ENCODE data around the gene ITSN1. TPM values are rescaled to one million over a fixed set of nuclear protein-coding genes. Genes with fewer than 3 reads are reported as not detected.
A peak's percentile ranks its signal among the peaks of the same experiment; 100 is the strongest.
"Not testable (repeated sequence)": the region's sequence is repeated elsewhere in the genome, so short reads cannot be mapped to it uniquely, and the experiment has no call there.

ITSN1 gene
- total RNA-seq, 1 donor from 2014 or later: 4.8 TPM

DNA sequence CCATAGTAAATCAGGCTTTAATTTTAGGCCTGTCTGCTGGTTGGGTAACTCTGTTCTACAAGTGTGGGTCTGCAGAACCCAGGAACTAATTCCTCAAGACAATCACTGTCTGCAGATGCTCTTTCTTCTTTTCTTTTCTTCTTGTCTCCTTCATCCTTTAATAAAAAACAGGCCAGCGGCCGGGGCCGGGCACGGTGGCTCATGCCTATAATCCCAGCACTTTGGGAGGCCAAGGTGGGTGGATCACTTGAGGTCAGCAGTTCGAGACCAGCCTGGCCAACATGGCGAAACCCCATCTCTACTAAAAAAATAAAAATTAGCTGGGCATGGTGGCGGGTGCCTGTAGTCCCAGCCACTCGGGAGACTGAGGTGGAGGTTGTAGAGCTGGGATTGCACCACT, 220.9 kb downstream of the ITSN1 start:
- H3K27me3 Mint-ChIP-seq; H3K36me3 Mint-ChIP-seq (ENCODE audit: low read depth); H3K4me1 Mint-ChIP-seq; intact Hi-C loops (cut with micrococcal nuclease); H3K4me3 Mint-ChIP-seq; H3K9me3 Mint-ChIP-seq; H3K27ac Mint-ChIP-seq; DNase-seq: not testable (repeated sequence)

DNA sequence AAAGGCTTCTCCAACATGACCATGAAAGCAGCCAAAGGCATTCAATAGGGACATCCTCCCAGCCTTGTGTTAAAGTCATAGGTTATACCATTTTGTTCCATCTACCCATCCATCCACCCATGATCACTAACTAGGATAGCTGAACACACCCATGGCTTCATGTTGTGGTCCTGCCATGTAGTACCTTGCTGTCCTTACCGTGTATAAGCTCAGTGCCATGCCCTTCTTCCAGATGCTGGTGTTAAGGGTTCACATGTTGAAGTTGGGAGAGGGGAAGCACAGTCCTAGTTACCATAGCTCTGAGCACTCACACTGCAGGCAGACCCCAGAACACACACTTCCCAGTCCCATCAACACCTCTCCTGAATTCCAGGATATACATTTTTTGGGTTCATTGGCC, 221.8 kb downstream of the ITSN1 start:
- Mint-ChIP-seq H3K36me3 (ENCODE audit: low read depth) (no peaks in the 10 kb centered on the region), H3K9me3 (no peaks in the 10 kb centered on the region), H3K27ac (no peak overlapping the region), H3K4me3 (no peak overlapping the region), H3K4me1 (no peaks in the 10 kb centered on the region), H3K27me3 (peaks cover 2% of the 10 kb centered on the region)
- intact Hi-C loops (cut with micrococcal nuclease): no loop called here
- DNase-seq: no peak

DNA sequence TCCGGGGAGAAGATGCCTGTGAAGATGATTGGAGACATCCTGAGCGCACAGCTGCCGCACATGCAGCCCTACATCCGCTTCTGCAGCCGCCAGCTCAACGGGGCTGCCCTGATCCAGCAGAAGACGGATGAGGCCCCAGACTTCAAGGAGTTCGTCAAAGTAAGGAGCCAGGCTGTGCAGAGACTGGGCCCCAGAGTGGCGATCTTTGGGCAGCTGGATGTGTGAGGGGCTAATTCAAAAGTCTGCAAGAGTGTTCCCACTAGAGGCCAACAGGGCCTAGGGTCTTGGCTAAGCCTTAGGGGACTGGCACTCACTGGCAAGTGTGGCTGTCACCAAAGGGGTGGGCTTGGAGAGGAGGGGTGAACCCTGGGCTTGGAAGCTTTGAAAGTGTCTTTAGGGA, 222.9 kb downstream of the ITSN1 start:
- no peaks in the 10 kb centered on the region for H3K36me3 Mint-ChIP-seq (ENCODE audit: low read depth)
- no peak for DNase-seq
- H3K4me3 Mint-ChIP-seq: no peak overlapping the region
- H3K27ac Mint-ChIP-seq: no peak overlapping the region
- H3K27me3 Mint-ChIP-seq: peaks cover 6% of the 10 kb centered on the region
- H3K4me1 Mint-ChIP-seq: no peaks in the 10 kb centered on the region
- intact Hi-C loops (cut with micrococcal nuclease): no loop called here
- no peaks in the 10 kb centered on the region for H3K9me3 Mint-ChIP-seq

DNA sequence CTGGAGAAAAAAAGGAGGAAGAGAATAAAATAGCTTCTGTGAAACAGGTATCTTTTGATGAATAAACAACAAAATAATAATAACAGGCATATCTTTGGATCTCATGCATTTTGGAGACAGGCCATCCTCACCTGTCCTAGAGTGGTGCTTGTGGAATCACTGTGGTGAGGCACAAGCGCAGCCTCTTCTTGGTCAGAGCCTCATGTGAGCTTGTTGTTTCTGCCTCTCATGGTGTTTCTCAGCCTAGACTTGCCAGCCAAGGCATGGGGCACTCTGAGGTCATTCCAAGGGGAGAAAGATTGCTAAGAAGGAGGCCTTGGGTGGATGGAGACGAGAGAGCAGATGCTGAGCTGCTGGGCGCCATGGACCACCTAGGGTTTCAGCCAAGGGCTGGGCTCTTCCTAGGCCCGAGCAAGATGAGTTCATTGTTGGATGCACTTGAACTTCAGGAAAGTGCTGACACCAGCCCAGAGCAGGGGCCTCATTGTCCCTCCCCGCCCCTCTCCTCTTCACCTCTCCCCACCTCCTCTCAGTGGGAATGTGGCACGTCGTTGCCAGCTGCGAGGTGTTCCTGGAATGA, 223.8 kb downstream of the ITSN1 start:
- Mint-ChIP-seq H3K27ac (no peak overlapping the region), H3K9me3 (no peaks in the 10 kb centered on the region), H3K4me1 (no peaks in the 10 kb centered on the region), H3K27me3 (peaks cover 8% of the 10 kb centered on the region), H3K4me3 (no peak overlapping the region), H3K36me3 (ENCODE audit: low read depth) (no peaks in the 10 kb centered on the region)
- intact Hi-C loops (cut with micrococcal nuclease): no loop called here
- no peak for DNase-seq

DNA sequence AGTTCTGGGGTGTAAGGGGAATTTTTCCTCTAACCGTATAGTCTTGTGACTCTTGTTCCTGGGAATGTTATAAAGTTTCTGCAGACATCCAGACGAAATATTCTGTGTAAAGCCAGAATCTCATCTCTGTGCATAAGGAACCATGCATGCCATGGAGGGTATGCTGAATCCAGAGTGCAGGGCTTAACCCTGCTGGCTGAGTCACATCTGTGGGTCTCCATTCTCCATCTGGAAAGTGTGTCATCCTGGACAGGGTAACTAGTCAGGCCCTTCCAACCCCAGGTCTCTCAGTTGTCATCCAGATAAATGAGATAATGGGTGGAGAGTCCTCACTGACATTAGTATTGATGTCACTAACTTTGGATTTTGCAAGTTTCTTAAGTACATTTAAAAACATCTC, 224.5 kb downstream of the ITSN1 start:
- Mint-ChIP-seq H3K9me3 (no peaks in the 10 kb centered on the region), H3K36me3 (ENCODE audit: low read depth) (no peaks in the 10 kb centered on the region), H3K4me3 (no peak overlapping the region), H3K27me3 (peaks cover 8% of the 10 kb centered on the region), H3K4me1 (no peaks in the 10 kb centered on the region), H3K27ac (no peak overlapping the region)
- intact Hi-C loops (cut with micrococcal nuclease): no loop called here
- no peak for DNase-seq

DNA sequence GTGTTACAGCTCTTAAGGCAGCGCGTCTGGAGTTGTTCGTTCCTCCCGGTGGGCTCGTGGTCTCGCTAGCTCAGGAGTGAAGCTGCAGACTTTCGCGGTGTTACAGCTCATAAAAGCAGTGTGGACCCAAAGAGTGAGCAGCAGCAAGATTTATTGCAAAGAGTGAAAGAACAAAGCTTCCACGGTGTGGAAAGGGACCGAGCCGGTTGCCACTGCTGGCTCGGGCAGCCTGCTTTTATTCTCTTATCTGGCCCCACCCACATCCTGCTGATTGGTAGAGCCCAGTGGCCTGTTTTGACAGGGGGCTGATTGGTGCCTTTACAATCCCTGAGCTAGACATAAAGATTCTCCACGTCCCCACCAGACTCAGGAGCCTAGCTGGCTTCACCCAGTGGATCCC, 225.6 kb downstream of the ITSN1 start:
- DNase-seq; H3K36me3 Mint-ChIP-seq (ENCODE audit: low read depth); intact Hi-C loops (cut with micrococcal nuclease); H3K27ac Mint-ChIP-seq; H3K9me3 Mint-ChIP-seq; H3K27me3 Mint-ChIP-seq; H3K4me1 Mint-ChIP-seq: not testable (repeated sequence)
- peak overlapping the region; percentile 22 for H3K4me3 Mint-ChIP-seq

DNA sequence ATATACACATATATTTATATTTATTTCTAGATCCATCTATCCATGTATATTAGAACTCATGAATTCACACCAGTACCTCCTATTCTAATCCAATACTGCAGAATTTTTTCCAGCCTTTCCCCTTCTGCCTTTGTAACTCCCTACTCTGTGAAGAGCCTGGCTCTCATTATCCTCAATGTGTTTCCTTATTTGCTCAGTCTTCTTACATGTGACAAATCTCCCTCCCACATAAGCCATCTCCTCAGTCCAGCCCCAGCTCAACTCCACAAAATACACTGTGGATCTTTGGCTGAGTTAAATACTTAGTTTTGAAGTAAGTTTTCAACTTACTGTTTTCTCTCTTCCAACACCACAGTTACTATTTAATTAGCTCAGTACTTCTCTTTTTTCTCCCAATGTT, 227.6 kb downstream of the ITSN1 start:
- DNase-seq: no peak
- intact Hi-C loops (cut with micrococcal nuclease): no loop called here
- no peaks in the 10 kb centered on the region for H3K36me3 Mint-ChIP-seq (ENCODE audit: low read depth)
- H3K27me3 Mint-ChIP-seq: peaks cover 8% of the 10 kb centered on the region
- H3K9me3 Mint-ChIP-seq: no peaks in the 10 kb centered on the region
- H3K4me3 Mint-ChIP-seq: no peak overlapping the region
- H3K27ac Mint-ChIP-seq: no peak overlapping the region
- no peaks in the 10 kb centered on the region for H3K4me1 Mint-ChIP-seq

DNA sequence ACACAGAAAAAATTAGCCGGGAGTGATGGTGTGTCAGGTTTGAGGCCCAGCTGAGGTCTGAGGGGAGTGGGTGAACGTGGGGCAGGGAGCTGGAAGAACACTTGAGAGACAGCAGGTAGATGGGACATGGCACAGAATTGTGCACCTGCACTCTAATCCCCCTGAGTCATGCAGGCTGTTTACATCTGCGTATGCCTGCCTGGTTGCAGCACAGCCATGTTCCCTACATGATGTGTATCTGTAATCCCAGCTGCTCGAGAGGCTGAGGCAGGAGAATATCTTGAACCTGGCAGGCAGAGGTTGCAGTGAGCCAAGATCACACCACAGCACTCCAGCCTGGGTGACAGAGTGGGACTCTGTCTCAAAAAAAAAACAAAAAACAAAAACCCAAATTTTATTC, 228.5 kb downstream of the ITSN1 start:
- Mint-ChIP-seq H3K27me3 (peaks cover 8% of the 10 kb centered on the region), H3K36me3 (ENCODE audit: low read depth) (no peaks in the 10 kb centered on the region)

DNA sequence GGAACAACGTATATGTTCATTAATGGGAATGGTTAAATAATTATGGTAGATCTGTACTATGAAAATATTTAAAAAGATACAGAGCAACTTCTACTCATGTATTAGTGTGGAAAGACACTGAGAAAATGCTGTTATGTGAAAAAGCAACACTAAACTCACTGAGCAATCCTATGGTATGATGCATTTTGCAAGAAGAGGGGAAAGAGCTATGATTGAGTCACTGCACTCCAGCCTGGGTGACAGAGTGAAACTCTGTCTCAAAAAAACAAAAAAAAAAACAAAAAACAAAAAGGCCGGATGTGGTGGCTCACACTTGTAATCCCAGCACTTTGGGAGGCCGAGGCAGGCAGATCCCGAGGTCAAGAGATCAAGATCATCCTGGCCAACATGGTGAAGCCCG, 228.9 kb downstream of the ITSN1 start:
- peaks cover 6% of the 10 kb centered on the region for H3K27me3 Mint-ChIP-seq
- H3K36me3 Mint-ChIP-seq (ENCODE audit: low read depth): no peaks in the 10 kb centered on the region
- intact Hi-C loops (cut with micrococcal nuclease): no loop called here
- no peaks in the 10 kb centered on the region for H3K4me1 Mint-ChIP-seq
- no peak overlapping the region for H3K4me3 Mint-ChIP-seq
- no peaks in the 10 kb centered on the region for H3K9me3 Mint-ChIP-seq
- no peak for DNase-seq
- no peak overlapping the region for H3K27ac Mint-ChIP-seq

More for the DNA sequence above, 228.5 kb downstream of the ITSN1 start:
- Mint-ChIP-seq H3K27ac (no peak overlapping the region), H3K4me3 (no peak overlapping the region), H3K4me1 (no peaks in the 10 kb centered on the region), H3K9me3 (no peaks in the 10 kb centered on the region)
- no peak for DNase-seq
- intact Hi-C loops (cut with micrococcal nuclease): no loop called here

DNA sequence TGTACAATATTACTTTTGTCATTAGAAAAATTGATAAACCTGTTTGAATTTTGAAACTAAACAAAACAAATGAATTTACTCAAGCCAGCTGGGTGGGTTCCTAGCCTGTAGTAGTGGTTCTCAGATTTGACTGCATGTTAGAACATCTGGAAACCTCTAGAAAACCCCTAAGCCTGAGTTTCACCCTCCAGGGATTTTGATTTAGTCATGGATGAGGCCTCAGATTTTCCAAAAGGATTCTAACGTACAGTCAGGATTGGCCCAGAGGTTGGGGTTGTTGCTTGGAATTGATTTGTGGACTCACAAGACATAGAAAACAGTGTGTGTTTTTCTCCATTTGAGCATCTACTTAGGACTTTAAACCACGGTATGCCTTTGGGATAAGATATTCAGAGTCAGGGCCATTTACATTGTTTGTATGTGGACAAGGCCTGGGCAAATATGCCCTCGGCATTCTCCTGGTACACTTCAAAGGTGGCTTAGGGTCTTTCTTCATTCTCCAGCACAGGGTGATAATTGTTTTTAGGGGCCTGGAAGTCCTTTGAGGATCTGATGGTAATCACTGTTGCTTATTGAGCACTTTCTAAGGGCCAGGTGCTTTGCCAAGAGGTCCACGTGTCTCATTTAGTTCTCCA, 230.7 kb downstream of the ITSN1 start:
- DNase-seq: no peak
- peaks cover 6% of the 10 kb centered on the region for H3K27me3 Mint-ChIP-seq
- H3K36me3 Mint-ChIP-seq (ENCODE audit: low read depth): no peaks in the 10 kb centered on the region
- H3K9me3 Mint-ChIP-seq: no peaks in the 10 kb centered on the region
- no peak overlapping the region for H3K27ac Mint-ChIP-seq
- no peaks in the 10 kb centered on the region for H3K4me1 Mint-ChIP-seq
- no peak overlapping the region for H3K4me3 Mint-ChIP-seq
- intact Hi-C loops (cut with micrococcal nuclease): no loop called here

DNA sequence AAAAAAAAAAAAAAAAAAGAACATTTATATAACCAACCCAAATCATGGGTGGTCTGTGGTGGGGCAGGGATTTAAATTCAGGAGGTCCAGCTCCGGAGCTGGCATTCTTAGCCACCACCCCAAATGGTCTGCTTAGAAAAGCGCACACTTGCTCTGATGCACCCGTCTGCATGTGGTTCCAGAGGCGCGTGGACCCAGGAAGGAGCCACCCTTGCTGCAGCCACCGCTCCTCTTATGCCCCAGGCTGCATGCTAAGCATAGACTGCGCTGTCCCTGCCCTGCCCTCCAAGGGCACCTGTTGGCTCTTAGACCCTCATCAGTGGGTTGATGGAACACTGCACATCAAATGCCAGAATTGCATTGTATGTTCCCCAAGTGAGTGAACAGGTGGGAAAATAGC, 231.9 kb downstream of the ITSN1 start:
- Mint-ChIP-seq H3K27ac (no peak overlapping the region), H3K4me1 (no peaks in the 10 kb centered on the region), H3K9me3 (no peaks in the 10 kb centered on the region), H3K36me3 (ENCODE audit: low read depth) (no peaks in the 10 kb centered on the region), H3K4me3 (no peak overlapping the region), H3K27me3 (peaks cover 6% of the 10 kb centered on the region)
- intact Hi-C loops (cut with micrococcal nuclease): no loop called here
- no peak for DNase-seq

DNA sequence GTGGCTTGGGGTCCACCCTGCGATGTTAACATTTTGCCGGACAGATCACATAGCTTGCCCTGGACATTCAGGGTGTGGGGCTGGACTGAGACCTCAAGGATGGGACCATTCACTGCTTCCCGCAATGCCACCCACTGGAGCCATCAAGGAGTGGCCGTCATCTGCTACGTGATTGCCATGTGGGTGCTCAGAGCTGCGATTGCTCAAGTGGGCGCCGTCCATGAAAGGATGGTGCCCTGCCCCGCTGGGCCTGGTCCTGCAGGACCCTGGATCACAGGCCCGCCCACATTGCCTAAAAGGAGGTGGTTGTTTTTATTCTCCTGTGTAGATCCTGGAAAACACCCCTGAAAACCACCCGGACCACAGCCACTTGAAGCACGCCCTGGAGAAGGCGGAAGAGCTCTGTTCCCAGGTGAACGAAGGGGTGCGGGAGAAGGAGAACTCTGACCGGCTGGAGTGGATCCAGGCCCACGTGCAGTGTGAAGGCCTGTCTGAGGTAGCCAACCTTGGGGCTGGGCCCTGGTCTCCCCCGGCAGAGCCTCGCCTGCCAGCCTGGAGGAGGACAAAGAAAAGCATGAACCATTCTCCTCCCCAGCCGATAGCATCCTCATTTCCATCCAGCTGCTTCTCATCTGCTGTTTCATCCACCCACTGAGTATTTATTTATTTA, 232.9 kb downstream of the ITSN1 start:
- H3K4me1 Mint-ChIP-seq: no peaks in the 10 kb centered on the region
- H3K9me3 Mint-ChIP-seq: no peaks in the 10 kb centered on the region
- no peak overlapping the region for H3K4me3 Mint-ChIP-seq
- no peak overlapping the region for H3K27ac Mint-ChIP-seq
- intact Hi-C loops (cut with micrococcal nuclease): no loop called here
- peaks cover 1% of the 10 kb centered on the region for H3K27me3 Mint-ChIP-seq
- DNase-seq: no peak
- H3K36me3 Mint-ChIP-seq (ENCODE audit: low read depth): no peaks in the 10 kb centered on the region

DNA sequence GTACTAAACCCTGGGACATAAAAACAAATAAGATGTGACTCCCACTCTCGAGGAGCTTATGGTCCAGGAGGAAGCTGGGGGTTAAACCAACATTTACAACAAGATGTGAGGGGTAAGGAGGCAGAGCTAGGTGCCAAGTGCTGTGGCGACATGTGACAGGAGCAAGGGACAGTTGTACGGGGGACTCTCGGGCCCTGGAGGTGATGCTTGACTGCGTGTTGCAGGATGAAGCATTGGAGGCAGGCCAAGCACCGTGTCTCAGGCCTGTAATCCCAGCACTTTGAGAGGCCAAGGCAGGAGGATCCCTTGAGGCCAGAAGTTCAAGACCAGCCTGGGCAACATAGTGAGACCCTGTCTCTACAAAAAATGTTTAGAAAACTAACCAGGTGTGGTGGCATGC, 236.5 kb downstream of the ITSN1 start:
- DNase-seq: no peak

DNA sequence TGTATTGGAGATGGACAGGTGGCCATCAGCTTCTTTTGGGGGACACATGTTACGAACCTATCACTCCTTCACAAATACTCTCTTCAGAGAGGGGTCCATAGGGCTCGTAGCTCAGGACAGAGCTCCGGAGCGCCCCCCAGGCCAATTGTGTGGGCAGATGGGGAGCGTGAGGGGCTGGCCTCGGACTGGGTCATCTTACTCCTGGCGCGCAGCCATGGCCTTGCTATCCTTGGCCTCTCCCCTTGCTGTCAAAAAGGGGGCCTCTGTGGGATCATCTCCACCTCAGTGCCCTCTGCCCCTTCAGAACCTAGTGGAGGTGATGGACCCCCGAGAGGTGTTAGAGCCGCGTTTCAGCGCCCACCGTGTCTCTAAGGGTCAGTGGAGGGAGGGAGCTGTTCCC, 238.3 kb downstream of the ITSN1 start:
- no peak overlapping the region for H3K4me3 Mint-ChIP-seq
- intact Hi-C loops (cut with micrococcal nuclease): no loop called here
- no peaks in the 10 kb centered on the region for H3K36me3 Mint-ChIP-seq (ENCODE audit: low read depth)
- H3K9me3 Mint-ChIP-seq: no peaks in the 10 kb centered on the region
- H3K4me1 Mint-ChIP-seq: no peaks in the 10 kb centered on the region
- peaks cover 4% of the 10 kb centered on the region for H3K27me3 Mint-ChIP-seq
- no peak for DNase-seq
- H3K27ac Mint-ChIP-seq: no peak overlapping the region

More for the DNA sequence above, 236.5 kb downstream of the ITSN1 start:
- H3K27ac Mint-ChIP-seq: no peak overlapping the region
- no peak overlapping the region for H3K4me3 Mint-ChIP-seq
- H3K9me3 Mint-ChIP-seq: no peaks in the 10 kb centered on the region
- intact Hi-C loops (cut with micrococcal nuclease): no loop called here
- no peaks in the 10 kb centered on the region for H3K36me3 Mint-ChIP-seq (ENCODE audit: low read depth)
- H3K4me1 Mint-ChIP-seq: no peaks in the 10 kb centered on the region
- no peaks in the 10 kb centered on the region for H3K27me3 Mint-ChIP-seq

All from activated CD4-positive, alpha-beta T cell treated with anti-CD3 and anti-CD28 coated beads, Interleukin-2, amount 10 ng/mL, durations not matched to agents 24 days and 14 days (primary cell).